ENCODE measurements around the gene KIF2A.

KIF2A gene

GRCh38 chr5:62326302-62326701, 20.3 kb downstream of the KIF2A start:
- no peak for DNase-seq (ENCODE audit: low read depth)
- no peak for TF ChIP-seq MYC (IDR thresholded peaks at IDR 0.05; ENCODE audit: low read depth, low read length)
- no peak for TF ChIP-seq POLR2A (IDR thresholded peaks at IDR 0.05; ENCODE audit: extremely low read depth, insufficient read length)
- TF ChIP-seq MAX (IDR thresholded peaks at IDR 0.05; ENCODE audit: low read depth, low read length), result no peak
- no peak for TF ChIP-seq CTCF (IDR thresholded peaks at IDR 0.05; ENCODE audit: low read depth, low read length)
- no peak overlapping the region for H3K4me3 ChIP-seq (ENCODE audit: low read depth, low read length)

- TF ChIP-seq MAX (IDR thresholded peaks at IDR 0.05; ENCODE audit: low read depth, low read length) (no peak), MYC (IDR thresholded peaks at IDR 0.05; ENCODE audit: low read depth, low read length) (no peak), CTCF (IDR thresholded peaks at IDR 0.05; ENCODE audit: low read depth, low read length) (no peak), POLR2A (IDR thresholded peaks at IDR 0.05; ENCODE audit: extremely low read depth, insufficient read length) (no peak)
- H3K4me3 ChIP-seq (ENCODE audit: low read depth, low read length), result no peak overlapping the region
- no peak for DNase-seq (ENCODE audit: low read depth)
Measured at GRCh38 chr5:62326702-62327101, 20.7 kb downstream of the KIF2A start.

GRCh38 chr5:62327138-62328053, 21.4 kb downstream of the KIF2A start:
- H3K4me3 ChIP-seq (ENCODE audit: low read depth, low read length), result no peak overlapping the region
- TF ChIP-seq CTCF (IDR thresholded peaks at IDR 0.05; ENCODE audit: low read depth, low read length) (no peak), MAX (IDR thresholded peaks at IDR 0.05; ENCODE audit: low read depth, low read length) (no peak), MYC (IDR thresholded peaks at IDR 0.05; ENCODE audit: low read depth, low read length) (no peak), POLR2A (IDR thresholded peaks at IDR 0.05; ENCODE audit: extremely low read depth, insufficient read length) (no peak)
- DNase-seq (ENCODE audit: low read depth), result no peak

GRCh38 chr5:62328772-62329491, 22.9 kb downstream of the KIF2A start:
- TF ChIP-seq MAX (IDR thresholded peaks at IDR 0.05; ENCODE audit: low read depth, low read length), result no peak
- no peak for TF ChIP-seq MYC (IDR thresholded peaks at IDR 0.05; ENCODE audit: low read depth, low read length)
- no peak for TF ChIP-seq POLR2A (IDR thresholded peaks at IDR 0.05; ENCODE audit: extremely low read depth, insufficient read length)
- TF ChIP-seq CTCF (IDR thresholded peaks at IDR 0.05; ENCODE audit: low read depth, low read length), result no peak
- no peak for DNase-seq (ENCODE audit: low read depth)
- H3K4me3 ChIP-seq (ENCODE audit: low read depth, low read length), result no peak overlapping the region

GRCh38 chr5:62330302-62330701, 24.3 kb downstream of the KIF2A start:
- no peak for DNase-seq (ENCODE audit: low read depth)
- no peak overlapping the region for H3K4me3 ChIP-seq (ENCODE audit: low read depth, low read length)
- TF ChIP-seq MYC (IDR thresholded peaks at IDR 0.05; ENCODE audit: low read depth, low read length) (no peak), MAX (IDR thresholded peaks at IDR 0.05; ENCODE audit: low read depth, low read length) (no peak), CTCF (IDR thresholded peaks at IDR 0.05; ENCODE audit: low read depth, low read length) (no peak), POLR2A (IDR thresholded peaks at IDR 0.05; ENCODE audit: extremely low read depth, insufficient read length) (no peak)
